Measurements from ENCODE around the gene CCDC122.

Gene CCDC122

GRCh38 chr13:43815204-43815603 is 64.3 kb downstream of the CCDC122 start:
- Histone ChIP-seq H4K20me1 (ENCODE audit: insufficient read depth, low read length) (no peaks in the 10 kb centered on the region), H3K9me3 (ENCODE audit: low read length) (no peaks in the 10 kb centered on the region), H3K4me3 (ENCODE audit: low read depth, low read length, poor library complexity, severe bottlenecking) (no peak overlapping the region), H2AFZ (ENCODE audit: low read length) (no peak overlapping the region), H3K9ac (ENCODE audit: low read length) (no peak overlapping the region), H3K27me3 (ENCODE audit: insufficient read depth, low read length) (no peaks in the 10 kb centered on the region), H3K4me1 (ENCODE audit: insufficient read depth, low read length, severe bottlenecking) (no peaks in the 10 kb centered on the region), H3K79me2 (ENCODE audit: insufficient read depth, low read length) (no peaks in the 10 kb centered on the region), H3K27ac (ENCODE audit: low read depth, low read length, poor library complexity, severe bottlenecking) (no peak overlapping the region), H3K4me2 (ENCODE audit: low read length) (no peak overlapping the region), H3K9me2 (ENCODE audit: low read depth, low read length) (no peaks in the 10 kb centered on the region), H3K36me3 (ENCODE audit: insufficient read depth, low read length) (no peaks in the 10 kb centered on the region), H3F3A (ENCODE audit: insufficient read depth, low read length) (no peaks in the 10 kb centered on the region)
- no peak for TF ChIP-seq CTCF (IDR thresholded peaks at IDR 0.05; ENCODE audit: low read length)
- TF ChIP-seq EZH2 (IDR thresholded peaks at IDR 0.05; ENCODE audit: borderline replicate concordance, low read length): no peak

- H3K4me1 ChIP-seq (ENCODE audit: insufficient read depth, low read length, severe bottlenecking): no peaks in the 10 kb centered on the region
- no peak overlapping the region for H3K4me3 ChIP-seq (ENCODE audit: low read depth, low read length, poor library complexity, severe bottlenecking)
- no peaks in the 10 kb centered on the region for H3F3A ChIP-seq (ENCODE audit: insufficient read depth, low read length)
- no peak overlapping the region for H3K27ac ChIP-seq (ENCODE audit: low read depth, low read length, poor library complexity, severe bottlenecking)
- no peaks in the 10 kb centered on the region for H3K27me3 ChIP-seq (ENCODE audit: insufficient read depth, low read length)
- no peaks in the 10 kb centered on the region for H3K79me2 ChIP-seq (ENCODE audit: insufficient read depth, low read length)
- H2AFZ ChIP-seq (ENCODE audit: low read length): no peak overlapping the region
- no peaks in the 10 kb centered on the region for H3K9me3 ChIP-seq (ENCODE audit: low read length)
- no peak overlapping the region for H3K4me2 ChIP-seq (ENCODE audit: low read length)
- no peaks in the 10 kb centered on the region for H4K20me1 ChIP-seq (ENCODE audit: insufficient read depth, low read length)
- no peak overlapping the region for H3K9ac ChIP-seq (ENCODE audit: low read length)
- no peaks in the 10 kb centered on the region for H3K9me2 ChIP-seq (ENCODE audit: low read depth, low read length)
- no peaks in the 10 kb centered on the region for H3K36me3 ChIP-seq (ENCODE audit: insufficient read depth, low read length)
- TF ChIP-seq CTCF (IDR thresholded peaks at IDR 0.05; ENCODE audit: low read length): no peak
- TF ChIP-seq EZH2 (IDR thresholded peaks at IDR 0.05; ENCODE audit: borderline replicate concordance, low read length): no peak
Measured at GRCh38 chr13:43808676-43809075, 70.9 kb downstream of the CCDC122 start.

DNA sequence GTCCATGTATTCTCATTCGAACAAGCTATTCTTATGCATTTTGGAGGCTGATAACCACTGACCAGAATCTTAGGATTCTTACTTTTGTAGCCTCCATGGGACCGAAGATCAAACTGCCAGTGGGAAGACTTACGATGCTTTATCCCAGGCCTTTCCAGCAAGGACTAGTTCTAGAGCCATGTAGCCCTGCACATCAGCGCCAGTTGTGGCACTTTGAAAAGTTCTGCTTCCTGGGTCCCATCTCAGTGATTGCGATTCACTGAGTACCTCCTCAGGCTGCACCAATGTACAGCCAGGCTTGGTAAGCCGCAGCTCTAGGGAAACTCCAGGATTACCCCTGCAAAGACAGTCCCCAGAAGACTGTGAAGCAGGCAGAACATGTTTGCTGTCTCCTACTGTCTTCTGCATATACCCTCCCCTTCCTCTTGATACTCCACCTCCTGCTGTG is 73.8 kb downstream of the CCDC122 start:
- TF ChIP-seq EZH2 (IDR thresholded peaks at IDR 0.05; ENCODE audit: borderline replicate concordance, low read length): no peak
- TF ChIP-seq CTCF (IDR thresholded peaks at IDR 0.05; ENCODE audit: low read length): no peak
- H3K27ac ChIP-seq (ENCODE audit: low read depth, low read length, poor library complexity, severe bottlenecking): no peak overlapping the region

More for the DNA sequence above, 73.8 kb downstream of the CCDC122 start:
- Histone ChIP-seq H3K36me3 (ENCODE audit: insufficient read depth, low read length) (no peaks in the 10 kb centered on the region), H3F3A (ENCODE audit: insufficient read depth, low read length) (no peaks in the 10 kb centered on the region), H4K20me1 (ENCODE audit: insufficient read depth, low read length) (no peaks in the 10 kb centered on the region), H3K9me3 (ENCODE audit: low read length) (no peaks in the 10 kb centered on the region), H3K9ac (ENCODE audit: low read length) (no peak overlapping the region), H3K9me2 (ENCODE audit: low read depth, low read length) (no peaks in the 10 kb centered on the region), H3K4me2 (ENCODE audit: low read length) (no peak overlapping the region), H3K4me1 (ENCODE audit: insufficient read depth, low read length, severe bottlenecking) (no peaks in the 10 kb centered on the region), H3K27me3 (ENCODE audit: insufficient read depth, low read length) (no peaks in the 10 kb centered on the region), H3K4me3 (ENCODE audit: low read depth, low read length, poor library complexity, severe bottlenecking) (no peak overlapping the region), H2AFZ (ENCODE audit: low read length) (no peak overlapping the region), H3K79me2 (ENCODE audit: insufficient read depth, low read length) (no peaks in the 10 kb centered on the region)

Measured in OCI-LY1 (cell line).